H1 (cell line): ENCODE measurements around the gene DGCR6. TPM values are rescaled to one million over a fixed set of nuclear protein-coding genes. Genes with fewer than 3 reads are reported as not detected.
"Not testable (repeated sequence)": the region's sequence is repeated elsewhere in the genome, so short reads cannot be mapped to it uniquely, and the experiment has no call there.

Experiments used
- CTCF ChIA-PET: fragments of 300-600 bp; sonication (Branson Sonifier 250); formaldehyde crosslinking; loops from one replicate; lab custom pipeline; 2021; ENCODE audit not compliant: partially characterized antibody; lab: Charles Lee
- POLR2A ChIA-PET: fragments of 300-600 bp; sonication (Branson Sonifier 250); formaldehyde crosslinking; loops from one replicate; lab custom pipeline; 2021; ENCODE audit warnings: inconsistent platforms; ENCODE audit not compliant: partially characterized antibody; lab: Charles Lee
- DNase-seq, 2 experiments: peaks; one replicate each; pipeline versions ENCODE4 v3.0.0 to v3.0.0-alpha.2; 2010 to 2022; ENCODE audit warnings: low spot score in 2 of 2, low read depth in 1 of 2, mixed read lengths in 1 of 2
- FAIRE-seq: peaks from 2 replicates; lab custom pipeline; 2011; peaks lifted over from hg19 to GRCh38; lab: Jason Lieb, UNC
- H2AFZ ChIP-seq: 2 replicates; pipeline ENCODE4 v1.8.1; 2012; ENCODE audit warnings: low read length, inconsistent platforms
- H2AK5ac ChIP-seq: 2 replicates; pipeline ENCODE4 v1.6.1; 2013; ENCODE audit warnings: low read depth, low read length
- H2BK120ac ChIP-seq: replicated peaks from 2 replicates; pipeline ENCODE3; 2013; ENCODE audit warnings: low read depth, low read length, inconsistent platforms
- H2BK12ac ChIP-seq: 2 replicates; pipeline ENCODE4 v1.6.1; 2013; ENCODE audit warnings: low read depth, low read length
- H2BK15ac ChIP-seq: 2 replicates; pipeline ENCODE4 v1.6.1; 2013; ENCODE audit warnings: low read length
- H2BK20ac ChIP-seq: 2 replicates; pipeline ENCODE4 v1.6.1; 2013; ENCODE audit warnings: low read length
- H2BK5ac ChIP-seq: 2 replicates; pipeline ENCODE4 v1.6.1; 2013; ENCODE audit warnings: low read depth, low read length
- H3K14ac ChIP-seq: 2 replicates; pipeline ENCODE4 v1.6.1; 2013; ENCODE audit warnings: inconsistent platforms; ENCODE audit not compliant: insufficient read length
- H3K18ac ChIP-seq: 2 replicates; pipeline ENCODE4 v1.6.1; 2013; ENCODE audit warnings: low read length; ENCODE audit errors: extremely low read depth
- H3K23ac ChIP-seq: 2 replicates; pipeline ENCODE4 v1.6.1; 2013; ENCODE audit warnings: inconsistent platforms; ENCODE audit not compliant: insufficient read length
- H3K23me2 ChIP-seq: 2 replicates; pipeline ENCODE4 v1.6.1; 2013; ENCODE audit warnings: low read depth, low read length
- H3K27ac ChIP-seq: 2 replicates; pipeline ENCODE4 v1.6.1; 2011; ENCODE audit warnings: low read depth, low read length, inconsistent platforms
- H3K27me3 ChIP-seq, 4 experiments: replicated peaks in 1 of 4; 1 replicate in 1 of 4; 2 replicates in 3 of 4; pipeline versions ENCODE4 v1.6.1 to v1.8.1; 2011 to 2013; ENCODE audit warnings: low read length in 3 of 4, mild to moderate bottlenecking in 3 of 4, inconsistent platforms in 2 of 4, mixed read lengths in 2 of 4, moderate library complexity in 1 of 4; ENCODE audit not compliant: control insufficient read depth in 3 of 4, insufficient read depth in 3 of 4; ENCODE audit errors: extremely low read depth in 1 of 4
- H3K36me3 ChIP-seq, 4 experiments: 2 replicates each; pipeline versions ENCODE4 v1.6.1 to v1.8.1; 2011 to 2013; ENCODE audit warnings: mild to moderate bottlenecking in 4 of 4, low read length in 3 of 4, moderate library complexity in 2 of 4, control low read depth in 1 of 4, inconsistent platforms in 1 of 4; ENCODE audit not compliant: insufficient read depth in 4 of 4, control insufficient read depth in 2 of 4
- H3K4ac ChIP-seq: replicated peaks from 2 replicates; pipeline ENCODE3; 2013; ENCODE audit warnings: low read length, low read depth, mixed read lengths, inconsistent platforms; ENCODE audit not compliant: insufficient read length
- H3K4me1 ChIP-seq, 4 experiments: replicated peaks in 1 of 4; 1 replicate in 1 of 4; 2 replicates in 3 of 4; pipeline versions ENCODE4 v1.6.1 to v1.8.1; 2011 to 2013; ENCODE audit warnings: low read length in 3 of 4, inconsistent platforms in 2 of 4, mixed read lengths in 1 of 4; ENCODE audit not compliant: insufficient read depth in 4 of 4, control insufficient read depth in 3 of 4
- H3K4me2 ChIP-seq, 2 experiments: 2 replicates each; pipeline versions ENCODE4 v1.6.1 to v1.8.1; 2011 to 2013; ENCODE audit warnings: low read depth in 2 of 2, low read length in 2 of 2, control low read depth in 1 of 2, inconsistent platforms in 1 of 2, mild to moderate bottlenecking in 1 of 2; ENCODE audit not compliant: insufficient read depth in 1 of 2
- H3K4me3 ChIP-seq, 4 experiments: fragments of 200-600, 300-600 bp in 1 of 4; sonication (generic), shearing (Covaris generic), sonication (Bioruptor Twin) in 1 of 4; 2 replicates each; pipeline versions ENCODE4 v1.5.1 to v1.8.1; 2011 to 2016; ENCODE audit warnings: low read length in 4 of 4, low read depth in 3 of 4, control low read depth in 2 of 4, inconsistent platforms in 2 of 4, mild to moderate bottlenecking in 2 of 4, mixed read lengths in 1 of 4, moderate library complexity in 1 of 4; ENCODE audit not compliant: insufficient read depth in 2 of 4; ENCODE audit errors: extremely low read depth in 1 of 4
- H3K56ac ChIP-seq: replicated peaks from 2 replicates; pipeline ENCODE3; 2013; ENCODE audit warnings: low read depth, mild to moderate bottlenecking, mixed read lengths, low read length, inconsistent platforms; ENCODE audit not compliant: insufficient read length
- H3K79me1 ChIP-seq: 2 replicates; pipeline ENCODE4 v1.6.1; 2013; ENCODE audit warnings: low read depth, low read length, control low read depth
- H3K79me2 ChIP-seq, 2 experiments: 2 replicates each; pipeline versions ENCODE4 v1.6.1 to v1.8.1; 2012 to 2013; ENCODE audit warnings: low read length in 2 of 2, mild to moderate bottlenecking in 2 of 2, inconsistent platforms in 1 of 2; ENCODE audit not compliant: insufficient read depth in 2 of 2, control insufficient read depth in 1 of 2
- H3K9ac ChIP-seq, 4 experiments: replicated peaks in 1 of 4; 1 replicate in 1 of 4; 2 replicates in 3 of 4; pipeline versions ENCODE4 v1.6.1 to v1.8.1; 2011 to 2013; ENCODE audit warnings: low read depth in 3 of 4, low read length in 3 of 4, control low read depth in 2 of 4, mild to moderate bottlenecking in 2 of 4, moderate library complexity in 2 of 4, inconsistent platforms in 1 of 4; ENCODE audit errors: extremely low read depth in 1 of 4
- H3K9me3 ChIP-seq, 2 experiments: 2 replicates each; pipeline versions ENCODE4 v1.6.1 to v1.8.1; 2012 to 2013; ENCODE audit warnings: mild to moderate bottlenecking in 2 of 2, moderate library complexity in 2 of 2, control low read depth in 1 of 2, inconsistent platforms in 1 of 2, low read depth in 1 of 2, low read length in 1 of 2, mixed read lengths in 1 of 2; ENCODE audit not compliant: insufficient read depth in 2 of 2
- H4K20me1 ChIP-seq, 2 experiments: replicated peaks in 1 of 2; 2 replicates each; pipeline versions ENCODE3 to v1.8.1; 2011 to 2013; ENCODE audit warnings: inconsistent platforms in 2 of 2, low read length in 2 of 2, mild to moderate bottlenecking in 1 of 2; ENCODE audit not compliant: insufficient read depth in 2 of 2, control insufficient read depth in 1 of 2
- H4K5ac ChIP-seq: 2 replicates; pipeline ENCODE4 v1.6.1; 2013; ENCODE audit warnings: low read length, low read depth, mixed read lengths, inconsistent platforms; ENCODE audit not compliant: insufficient read length
- H4K8ac ChIP-seq: 2 replicates; pipeline ENCODE4 v1.8.0; 2013; ENCODE audit warnings: mild to moderate bottlenecking, moderate library complexity, low read length, inconsistent platforms; ENCODE audit not compliant: insufficient read depth; ENCODE audit errors: extremely low read depth
- H4K91ac ChIP-seq: replicated peaks from 2 replicates; pipeline ENCODE3; 2013; ENCODE audit warnings: low read length, mixed read lengths, inconsistent platforms; ENCODE audit not compliant: insufficient read length
- WGBS, 2 experiments: shearing (Covaris generic) in 1 of 2; methylation state at CpG; one replicate each; pipeline versions ENCODE4 v1.1.6 to v1.1.7; 2013 to 2015; ENCODE audit warnings: low lambda C conversion rate in 2 of 2, mixed read lengths in 2 of 2, inconsistent platforms in 1 of 2, low coverage in 1 of 2, missing lambda C conversion rate in 1 of 2; ENCODE audit not compliant: insufficient replicate concordance in 2 of 2, insufficient coverage in 1 of 2, insufficient read length in 1 of 2; ENCODE audit errors: extremely low coverage in 1 of 2, missing lambda C conversion rate in 1 of 2; 5-methylcytosine and 5-hydroxymethylcytosine counted together
- polyA plus RNA-seq, 7 experiments: library from polyadenylated mRNA; depleted of rRNA in 3 of 7; stranded (reverse) in 5 of 7; unstranded in 2 of 7; fragments of >200 nt in 5 of 7; fragments of 200-250 nt in 2 of 7; gene quantifications; 1 replicate in 5 of 7; 2 replicates in 1 of 7; 4 replicates in 1 of 7; pipeline versions ENCODE4 v1.2.1 to v1.2.3, GENCODE V29; 2011 to 2013; ENCODE audit warnings: missing spikeins in 2 of 7, mixed read lengths in 2 of 7
- total RNA-seq: library from RNA; stranded (reverse); fragmentation: NEBNext Ultra II Directional; extraction: Animal tissue kit (Norgen Biotek cat#: 25700); gene quantifications from 2 replicates; pipeline ENCODE4 v1.2.1, GENCODE V29; 2021

The DGCR6 gene
- total and polyA plus RNA-seq, 2 of the 8 experiments (the other 6 are each of a cell fraction or from before 2014, with no cell fraction given), result 0.82 to 1.7 TPM

- H3K14ac ChIP-seq, H3K23me2 ChIP-seq, H3K27me3 ChIP-seq, H3K56ac ChIP-seq, H3K4me1 ChIP-seq, H2BK5ac ChIP-seq, H3K9me3 ChIP-seq, POLR2A ChIA-PET, H3K36me3 ChIP-seq, H3K27ac ChIP-seq, H2AK5ac ChIP-seq, H3K9ac ChIP-seq, H3K23ac ChIP-seq, H3K79me2 ChIP-seq, H2AFZ ChIP-seq, H2BK20ac ChIP-seq, H4K91ac ChIP-seq, H2BK15ac ChIP-seq, DNase-seq, H4K20me1 ChIP-seq, H2BK120ac ChIP-seq, H3K4me2 ChIP-seq, H4K5ac ChIP-seq, H2BK12ac ChIP-seq, H3K4me3 ChIP-seq, H3K4ac ChIP-seq, FAIRE-seq, CTCF ChIA-PET, H3K18ac ChIP-seq, H3K79me1 ChIP-seq, H4K8ac ChIP-seq: not testable (repeated sequence)
- WGBS, 2 experiments, result no CpG with 5 or more reads among the region's 7 CpGs
These were observed 46.8 kb upstream of the DGCR6 start for GRCh38 chr22:18859314-18859713.

- H3K9ac ChIP-seq, H3K4me2 ChIP-seq, H3K4me3 ChIP-seq, H3K23me2 ChIP-seq, H3K4me1 ChIP-seq, H3K27me3 ChIP-seq, H2BK15ac ChIP-seq, H4K5ac ChIP-seq, H4K8ac ChIP-seq, H3K18ac ChIP-seq, H3K79me1 ChIP-seq, H2BK120ac ChIP-seq, H4K91ac ChIP-seq, H3K36me3 ChIP-seq, H2BK20ac ChIP-seq, H3K27ac ChIP-seq, CTCF ChIA-PET, H2BK5ac ChIP-seq, H2AK5ac ChIP-seq, H2AFZ ChIP-seq, DNase-seq, H3K56ac ChIP-seq, POLR2A ChIA-PET, FAIRE-seq, H3K79me2 ChIP-seq, H3K4ac ChIP-seq, H3K23ac ChIP-seq, H2BK12ac ChIP-seq, H3K9me3 ChIP-seq, H3K14ac ChIP-seq, H4K20me1 ChIP-seq: not testable (repeated sequence)
- WGBS, 2 experiments, result 75% methylated on average over 2 of the region's 3 CpGs; no CpG with 5 or more reads in 1 of the 2 experiments
These were observed 24.9 kb upstream of the DGCR6 start for GRCh38 chr22:18881260-18881659.
